ENCODE results near the gene CRY2.
"Not testable (repeated sequence)": the region's sequence is repeated elsewhere in the genome, so short reads cannot be mapped to it uniquely, and the experiment has no call there.

The CRY2 gene

DNA sequence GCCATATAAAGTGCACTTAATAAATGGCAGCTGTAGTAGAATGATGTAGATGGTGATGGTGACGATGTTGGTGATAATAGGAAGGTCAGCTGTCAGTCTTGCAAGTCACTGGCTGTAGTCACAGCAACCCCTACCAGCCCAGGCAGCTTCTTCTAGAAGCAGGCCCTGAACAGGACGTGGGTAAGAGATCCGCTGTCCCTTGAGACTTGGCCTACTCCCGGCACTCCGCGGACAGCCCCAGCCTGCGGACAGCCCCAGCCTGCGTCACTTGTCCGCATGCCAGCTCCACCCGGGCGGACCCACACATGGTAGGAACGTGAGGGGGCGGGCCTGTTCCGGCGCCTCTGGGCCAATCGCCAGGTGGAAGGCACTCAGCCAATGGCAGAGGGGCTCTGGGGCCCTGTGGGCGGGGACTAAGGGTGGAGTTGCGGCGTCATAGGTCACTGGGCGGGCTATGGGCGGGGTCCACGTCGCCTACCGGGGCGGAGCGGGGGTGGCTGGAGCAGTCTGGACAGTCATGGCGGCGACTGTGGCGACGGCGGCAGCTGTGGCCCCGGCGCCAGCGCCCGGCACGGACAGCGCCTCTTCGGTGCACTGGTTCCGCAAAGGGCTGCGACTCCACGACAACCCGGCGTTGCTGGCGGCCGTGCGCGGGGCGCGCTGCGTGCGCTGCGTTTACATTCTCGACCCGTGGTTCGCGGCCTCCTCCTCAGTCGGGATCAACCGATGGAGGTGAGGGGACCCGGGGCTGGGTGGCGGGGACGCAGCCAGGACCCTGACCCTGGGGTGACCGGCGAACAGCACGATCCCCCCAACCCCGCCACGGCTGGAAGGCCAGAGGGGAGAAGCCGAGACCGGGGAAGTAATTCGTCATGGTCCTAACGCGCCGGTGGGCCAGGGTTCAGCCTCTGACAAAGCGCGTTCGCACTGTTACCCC, at the start of gene CRY2:
Gene CRY2 (plus strand): TSS at position 502 of the 937 bp plus-strand sequence. CDS start 16 bp downstream, at position 518.
- DNase-seq (ENCODE audit: low spot score) = peak; percentile 96

DNA sequence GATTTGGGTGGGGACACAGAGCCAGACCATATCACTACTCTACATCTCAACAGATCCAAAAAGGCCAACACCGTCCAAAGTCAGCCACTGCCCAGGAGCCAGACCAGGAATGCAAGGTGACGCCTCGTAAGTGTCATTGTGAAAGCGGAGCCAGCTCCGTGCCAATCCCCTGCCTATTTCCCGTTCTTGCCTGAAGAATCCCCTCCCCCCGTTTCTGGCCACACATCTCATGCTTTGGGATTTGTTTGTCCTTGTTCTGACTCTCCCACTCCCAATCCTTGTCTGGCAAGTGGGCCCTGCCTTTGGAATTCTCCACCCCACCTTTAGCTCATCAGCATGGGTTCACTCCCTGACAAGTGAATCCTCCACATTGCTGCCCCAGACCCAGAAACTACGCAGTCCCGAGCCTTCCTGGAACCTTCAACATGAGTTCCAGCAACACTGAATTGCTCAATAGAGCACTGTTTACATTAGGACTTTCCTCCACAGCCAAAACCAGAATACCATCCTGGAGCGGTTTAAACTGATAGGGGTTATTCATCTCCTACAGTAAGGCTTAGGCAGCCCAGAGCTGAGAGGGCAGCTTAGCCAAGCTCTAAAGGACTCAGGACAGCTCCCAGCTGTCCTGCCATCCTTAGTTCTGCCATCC, 48.4 kb upstream of the CRY2 start:
- no peak for DNase-seq (ENCODE audit: low spot score)

DNA sequence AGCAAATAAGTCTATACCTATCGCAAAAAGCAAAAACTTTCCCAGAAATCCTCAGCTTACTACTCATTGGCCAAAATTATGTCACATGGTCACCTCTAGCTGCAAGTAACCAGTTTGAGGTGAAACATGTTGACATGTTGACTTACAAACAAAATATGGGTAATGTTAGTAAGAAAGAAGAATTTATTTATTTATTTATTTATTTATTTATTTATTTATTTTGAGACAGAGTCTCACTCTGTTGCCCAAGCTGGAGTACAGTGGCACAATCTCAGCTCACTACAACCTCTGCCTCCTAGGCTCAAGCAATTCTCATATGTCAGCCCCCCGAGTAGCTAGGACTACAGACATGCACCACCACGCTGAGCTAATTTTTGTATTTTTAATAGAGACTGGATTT, 47.7 kb upstream of the CRY2 start:
- DNase-seq (ENCODE audit: low spot score) = no peak

DNA sequence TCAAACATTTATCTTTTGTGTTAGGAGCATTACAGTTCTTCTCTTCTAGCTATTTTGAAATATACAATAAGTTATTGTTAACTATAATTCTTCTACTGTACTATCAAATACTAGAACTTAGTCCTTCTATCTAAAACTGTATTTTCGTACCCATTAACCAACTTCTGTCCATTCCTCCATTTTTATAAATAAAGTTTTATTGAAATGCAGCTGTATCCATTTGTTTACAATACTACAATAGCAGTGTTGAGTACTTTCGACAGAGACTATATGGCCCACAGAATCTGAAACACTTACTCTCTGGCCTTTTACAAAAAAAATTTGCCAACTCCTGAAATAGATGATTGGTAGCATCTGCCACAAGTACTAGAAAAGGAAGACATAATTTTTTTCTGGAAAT, 47.0 kb upstream of the CRY2 start:
- no peak for DNase-seq (ENCODE audit: low spot score)

DNA sequence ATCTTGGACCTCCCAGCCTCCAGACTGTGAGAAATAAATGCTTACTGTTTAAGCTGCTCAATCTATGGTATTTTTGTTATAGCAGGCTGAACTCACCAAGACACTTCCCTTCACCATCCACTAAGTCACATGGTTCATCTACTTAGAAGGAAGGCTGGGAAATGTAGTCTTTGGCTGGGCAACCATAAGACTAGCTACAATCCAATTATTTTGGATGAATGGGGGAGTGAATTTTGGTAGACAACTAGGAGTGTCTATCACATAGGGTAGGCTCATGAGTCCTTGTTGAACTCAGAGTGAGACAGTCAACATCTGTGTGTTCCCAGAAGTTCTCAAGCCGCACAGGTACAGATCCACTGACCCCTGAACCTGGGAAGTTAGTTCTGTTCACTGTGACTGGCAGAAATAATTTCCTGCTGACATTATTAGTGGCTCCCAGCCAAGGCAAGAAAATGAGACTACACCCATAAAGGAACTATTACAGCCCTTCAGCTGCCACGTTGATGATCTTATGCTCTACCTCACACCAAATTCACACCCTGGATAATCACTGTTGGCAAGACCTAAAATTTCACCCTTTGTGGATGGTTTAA, 45.5 kb upstream of the CRY2 start:
- DNase-seq (ENCODE audit: low spot score) = no peak

DNA sequence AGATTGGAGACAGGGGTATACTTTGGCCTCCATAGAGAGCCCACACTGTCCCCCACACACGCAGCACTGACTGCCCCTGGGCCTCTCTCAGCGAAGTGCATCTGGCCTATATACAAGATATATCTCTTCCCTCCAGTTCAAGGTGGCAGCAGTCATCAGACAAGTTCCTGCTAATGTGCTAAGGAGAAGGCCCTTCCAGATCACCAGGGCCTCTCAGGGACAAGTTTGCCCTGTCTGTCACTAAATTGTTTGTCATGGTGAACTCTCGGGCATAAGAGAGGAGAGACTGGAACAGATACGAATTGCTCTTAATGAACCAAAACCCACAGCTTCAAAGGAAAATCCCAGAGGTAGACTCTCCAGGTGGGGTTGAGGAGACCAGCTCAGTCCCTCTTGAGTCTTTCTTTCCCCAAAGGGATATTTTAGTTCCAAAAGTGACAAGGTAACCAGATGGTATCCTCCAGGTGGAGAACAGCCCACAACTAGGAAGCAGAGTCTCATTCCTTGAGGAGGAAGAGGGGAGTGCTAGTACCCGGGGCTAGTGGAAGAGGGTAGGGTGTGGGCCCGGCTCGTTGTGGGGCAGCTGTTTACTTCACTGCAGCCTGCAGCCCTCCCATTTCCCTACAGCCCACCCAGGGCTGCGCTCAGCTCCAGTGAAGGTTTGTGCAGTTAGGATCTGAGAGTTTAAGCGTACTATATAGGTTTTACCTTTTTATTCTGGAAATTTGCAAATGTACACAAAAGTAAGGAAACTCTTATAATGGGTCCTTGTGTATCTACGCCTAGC, 44.6 kb upstream of the CRY2 start:
- DNase-seq (ENCODE audit: low spot score) = no peak

DNA sequence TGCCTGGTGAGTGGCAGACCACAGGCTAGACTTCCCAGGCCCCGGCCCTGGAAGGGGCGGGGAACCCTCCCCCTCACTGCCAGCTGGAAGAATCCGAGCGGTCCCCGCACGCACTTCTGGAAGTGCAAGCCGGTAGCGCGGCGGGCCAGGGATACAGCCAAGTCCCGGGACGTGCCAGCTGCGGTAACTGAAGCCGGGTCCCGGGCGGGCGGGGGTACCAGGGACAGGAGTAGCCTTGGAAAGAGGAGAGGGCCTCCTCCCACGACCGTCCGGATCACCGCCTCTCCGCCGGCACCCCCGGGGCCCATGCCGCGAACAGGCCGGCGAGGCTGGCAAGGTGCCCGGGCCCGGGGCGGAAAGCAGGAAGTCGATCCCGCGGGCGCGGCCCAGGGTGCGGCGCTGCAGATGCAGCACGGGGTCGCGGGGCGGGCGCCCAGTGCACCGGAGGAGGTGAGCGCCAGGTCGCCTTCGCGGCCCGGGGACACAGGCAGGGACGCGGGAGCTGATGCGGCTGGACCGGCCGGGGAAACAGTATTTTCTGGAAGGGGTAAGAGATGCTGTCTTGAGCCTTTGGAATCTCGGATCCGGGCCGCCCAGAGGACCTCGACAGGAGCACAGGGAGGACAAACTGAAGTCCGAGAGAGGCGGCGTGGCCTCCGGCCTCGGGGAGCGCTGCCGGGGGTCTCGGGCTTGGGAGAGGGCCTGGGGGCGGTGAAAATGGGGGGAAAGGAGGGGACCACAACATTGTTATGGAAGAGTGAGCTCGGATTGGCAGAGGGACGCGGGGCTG, 43.1 kb upstream of the CRY2 start:
- peak; percentile 82 for DNase-seq (ENCODE audit: low spot score)

DNA sequence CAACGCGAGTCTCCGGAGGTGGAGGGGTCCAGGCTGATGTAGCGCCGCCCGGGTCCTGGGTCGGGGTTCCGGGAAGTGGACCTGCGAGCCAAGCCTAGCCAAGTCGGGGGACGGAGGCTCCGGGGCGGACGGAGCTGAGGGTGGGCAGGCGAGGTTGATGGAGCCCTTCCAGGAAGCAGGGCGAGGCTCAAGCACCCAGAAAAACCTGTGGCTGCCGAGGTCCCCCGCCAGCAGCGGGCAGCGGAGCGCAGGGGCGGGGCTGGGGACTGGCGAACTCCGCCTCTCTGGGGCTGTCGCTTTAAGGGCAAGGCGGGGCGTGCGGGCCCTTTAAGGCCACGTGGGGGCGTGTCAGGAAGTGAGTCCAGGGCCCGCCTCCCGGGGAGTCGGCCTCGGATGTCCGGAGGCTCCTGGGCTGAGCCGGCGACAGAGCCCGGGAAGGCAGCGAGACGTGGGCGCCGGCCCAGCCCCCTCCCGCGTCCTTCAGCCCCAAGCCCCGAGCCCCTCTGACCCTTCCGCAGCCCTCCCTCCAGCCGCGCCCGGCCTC, 42.4 kb upstream of the CRY2 start, which contains the start of gene SLC35C1:
Gene SLC35C1 (plus strand): TSS at position 389 of the 544 bp plus-strand sequence. CDS start 653 bp downstream, outside the sequence.
- DNase-seq (ENCODE audit: low spot score) = peak; percentile 96

DNA sequence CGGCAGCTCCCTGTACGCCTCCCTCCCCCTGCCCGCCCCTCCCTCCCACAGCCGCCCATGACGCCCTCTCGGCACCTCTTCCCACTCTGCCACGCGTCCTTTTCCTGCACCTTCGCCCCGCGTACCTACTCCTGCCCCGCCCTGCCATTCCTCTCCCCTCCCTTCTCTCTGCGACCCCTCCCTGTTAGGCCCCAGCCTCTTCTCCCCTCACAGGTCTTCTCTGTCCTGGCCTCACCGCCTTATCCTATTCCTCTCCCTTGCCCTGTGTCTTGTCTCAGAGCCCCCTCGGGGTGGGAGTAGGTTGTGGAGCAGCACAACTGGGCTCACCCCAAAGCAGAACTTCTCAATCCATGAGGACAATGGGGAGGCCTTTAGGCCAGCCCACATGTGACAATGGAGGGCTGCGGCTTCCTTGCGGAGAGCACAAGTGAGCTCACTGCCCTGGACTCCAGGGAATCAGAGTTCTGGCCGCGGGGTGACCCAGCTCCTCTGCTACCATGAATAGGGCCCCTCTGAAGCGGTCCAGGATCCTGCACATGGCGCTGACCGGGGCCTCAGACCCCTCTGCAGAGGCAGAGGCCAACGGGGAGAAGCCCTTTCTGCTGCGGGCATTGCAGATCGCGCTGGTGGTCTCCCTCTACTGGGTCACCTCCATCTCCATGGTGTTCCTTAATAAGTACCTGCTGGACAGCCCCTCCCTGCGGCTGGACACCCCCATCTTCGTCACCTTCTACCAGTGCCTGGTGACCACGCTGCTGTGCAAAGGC, 41.8 kb upstream of the CRY2 start:
- no peak for DNase-seq (ENCODE audit: low spot score)

DNA sequence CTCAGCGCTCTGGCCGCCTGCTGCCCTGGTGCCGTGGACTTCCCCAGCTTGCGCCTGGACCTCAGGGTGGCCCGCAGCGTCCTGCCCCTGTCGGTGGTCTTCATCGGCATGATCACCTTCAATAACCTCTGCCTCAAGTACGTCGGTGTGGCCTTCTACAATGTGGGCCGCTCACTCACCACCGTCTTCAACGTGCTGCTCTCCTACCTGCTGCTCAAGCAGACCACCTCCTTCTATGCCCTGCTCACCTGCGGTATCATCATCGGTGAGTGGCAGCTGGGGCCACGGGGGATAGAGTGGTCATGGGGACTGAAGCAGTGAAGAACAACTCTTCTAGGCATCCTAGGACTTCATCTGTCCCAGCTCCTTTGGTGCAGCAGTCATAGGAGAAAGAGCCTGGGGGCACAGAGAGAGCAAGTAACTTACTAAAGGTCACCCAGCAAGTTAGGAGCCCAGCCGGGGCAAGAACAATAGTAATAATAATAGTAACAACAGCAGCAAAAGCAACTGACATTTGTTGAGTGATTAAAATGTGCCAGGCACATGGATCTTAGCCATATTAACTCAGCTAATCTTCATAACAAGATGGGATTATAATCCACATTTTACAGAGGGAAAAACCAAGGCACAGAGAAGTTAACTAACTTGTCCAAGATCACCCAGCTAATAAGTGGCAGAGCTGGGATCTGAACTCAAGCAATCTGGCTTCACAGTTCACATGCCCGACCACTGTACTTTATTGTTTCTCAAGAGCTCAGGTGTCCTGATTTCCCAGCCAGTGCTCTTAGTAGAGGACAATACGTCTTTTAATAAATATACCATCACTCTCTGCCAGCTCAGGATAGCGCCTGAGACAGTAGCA, 41.0 kb upstream of the CRY2 start:
- DNase-seq (ENCODE audit: low spot score) = no peak

DNA sequence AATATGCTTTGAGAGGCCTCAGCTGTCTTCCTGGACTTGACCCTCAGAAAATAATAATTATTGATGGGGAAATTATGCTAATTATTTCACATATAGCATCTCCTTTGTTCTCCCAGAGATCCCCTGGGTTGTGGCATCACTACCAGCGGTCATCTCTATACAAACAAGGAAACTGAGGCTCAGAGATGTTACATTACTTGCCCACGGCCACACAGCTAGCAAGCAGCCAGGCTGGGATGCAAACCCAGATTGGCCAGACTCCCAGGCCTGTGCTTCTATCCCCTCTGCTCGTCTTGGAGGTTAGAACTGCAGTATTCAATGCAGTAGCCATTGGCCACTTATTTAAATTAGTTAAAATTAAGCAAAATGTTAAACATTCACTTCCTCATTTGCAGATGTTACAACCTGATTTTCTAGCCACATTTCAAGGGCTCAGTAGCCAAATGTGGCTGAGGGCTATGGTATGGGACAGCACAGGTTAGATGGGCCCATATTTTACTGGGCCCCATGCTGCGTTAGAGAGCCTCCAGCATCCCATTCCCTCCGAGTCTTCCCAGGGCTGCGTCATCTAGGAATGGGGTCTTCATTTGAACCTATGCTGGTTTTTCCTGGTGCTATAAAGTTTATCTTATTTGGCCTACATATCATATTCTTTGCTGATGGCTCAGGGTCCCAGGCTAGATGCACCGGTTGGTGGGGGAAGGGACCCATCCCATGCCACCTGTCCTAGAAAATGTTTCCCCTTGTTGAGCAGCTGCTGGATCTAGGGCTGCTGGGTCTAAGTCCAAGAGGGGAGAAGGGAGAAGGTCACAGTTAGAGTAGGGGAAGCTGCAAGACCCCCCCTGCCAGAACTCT, 40.1 kb upstream of the CRY2 start:
- DNase-seq (ENCODE audit: low spot score) = no peak

DNA sequence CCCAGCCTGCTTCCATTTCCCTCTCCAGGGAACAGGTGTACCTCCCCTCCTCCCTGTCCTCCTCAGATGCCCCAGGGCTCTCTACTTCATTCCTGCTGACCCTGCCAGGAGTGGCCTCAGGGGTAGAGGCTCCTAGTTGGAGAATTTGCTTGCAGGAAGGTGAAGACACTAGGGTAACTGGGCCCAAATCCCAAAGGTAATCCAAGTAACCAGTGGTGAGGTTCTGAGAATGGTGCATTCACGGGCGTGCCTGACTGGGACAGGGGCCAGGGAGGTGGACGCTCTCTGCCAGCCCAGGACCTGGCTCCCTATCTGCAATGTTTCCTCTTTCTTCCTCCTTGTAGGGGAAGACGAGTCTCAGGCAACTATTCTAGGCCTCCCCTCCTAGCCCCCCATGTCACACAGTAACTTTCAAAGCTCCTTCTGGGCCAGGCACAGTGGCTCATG, 39.5 kb upstream of the CRY2 start:
- no peak for DNase-seq (ENCODE audit: low spot score)

DNA sequence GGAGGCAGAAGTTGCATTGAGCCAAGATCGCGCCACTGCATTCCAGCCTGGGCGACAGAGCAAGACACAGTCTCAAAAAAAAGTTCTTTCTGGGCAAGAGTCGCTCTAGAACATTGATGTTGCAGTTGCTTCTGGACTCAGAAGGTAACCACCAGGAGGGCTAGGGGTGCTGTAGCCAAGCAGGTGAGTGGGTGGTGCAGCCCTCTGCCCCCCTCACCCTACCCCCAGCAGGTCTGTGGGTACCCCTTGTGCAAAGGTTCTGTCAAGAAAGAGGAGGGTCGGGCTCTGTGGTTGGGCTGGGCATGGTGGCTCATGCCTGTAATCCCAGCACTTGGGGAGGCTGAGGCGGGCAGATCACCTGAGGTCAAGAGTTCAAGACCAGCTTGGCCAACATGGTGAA, 38.8 kb upstream of the CRY2 start:
- DNase-seq (ENCODE audit: low spot score) = not testable (repeated sequence)

DNA sequence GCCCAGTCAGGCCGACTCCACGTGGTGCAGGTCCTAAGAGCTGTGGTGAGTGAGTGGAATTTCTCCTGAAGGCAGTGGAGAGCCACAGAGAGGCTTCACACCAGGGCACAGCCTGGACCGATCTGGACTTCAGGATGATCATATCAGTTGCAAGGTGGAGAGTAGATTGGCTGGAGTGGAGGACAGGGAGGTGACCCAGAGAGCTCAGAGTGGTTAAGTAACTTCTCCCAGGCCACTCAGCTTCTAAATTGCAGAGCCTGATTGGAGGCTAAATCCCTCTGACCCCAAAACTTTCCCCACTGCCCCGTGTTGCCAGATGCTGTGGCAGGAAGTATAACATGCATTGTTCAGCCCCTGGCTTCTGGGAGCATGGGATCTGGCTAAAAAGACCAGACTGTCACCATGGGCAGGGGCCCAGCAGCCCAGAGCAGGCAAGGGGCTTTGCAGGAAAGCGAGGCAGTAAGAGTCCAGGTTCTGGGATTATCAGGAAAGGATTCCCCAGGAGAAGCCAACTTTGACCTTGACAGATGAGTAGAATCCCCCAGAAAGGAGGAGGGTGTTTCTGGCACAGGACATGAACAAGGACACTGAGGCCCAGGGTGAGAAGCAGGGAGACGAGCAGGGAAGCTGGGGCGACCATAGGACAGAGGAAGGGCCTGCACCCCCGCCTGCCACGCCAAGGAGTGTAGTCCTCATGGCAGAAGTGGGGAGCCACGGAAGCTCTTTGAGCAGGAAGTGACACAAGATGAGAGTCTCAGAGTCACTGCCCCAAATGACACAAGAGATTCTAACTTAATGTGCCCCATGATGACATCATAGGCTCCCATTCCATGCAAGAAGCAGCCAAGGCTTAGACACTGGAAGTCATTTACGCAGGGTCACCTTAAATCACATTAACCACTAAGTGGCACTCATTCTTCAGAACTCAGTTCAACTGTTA, 37.5 kb upstream of the CRY2 start:
- no peak for DNase-seq (ENCODE audit: low spot score)

DNA sequence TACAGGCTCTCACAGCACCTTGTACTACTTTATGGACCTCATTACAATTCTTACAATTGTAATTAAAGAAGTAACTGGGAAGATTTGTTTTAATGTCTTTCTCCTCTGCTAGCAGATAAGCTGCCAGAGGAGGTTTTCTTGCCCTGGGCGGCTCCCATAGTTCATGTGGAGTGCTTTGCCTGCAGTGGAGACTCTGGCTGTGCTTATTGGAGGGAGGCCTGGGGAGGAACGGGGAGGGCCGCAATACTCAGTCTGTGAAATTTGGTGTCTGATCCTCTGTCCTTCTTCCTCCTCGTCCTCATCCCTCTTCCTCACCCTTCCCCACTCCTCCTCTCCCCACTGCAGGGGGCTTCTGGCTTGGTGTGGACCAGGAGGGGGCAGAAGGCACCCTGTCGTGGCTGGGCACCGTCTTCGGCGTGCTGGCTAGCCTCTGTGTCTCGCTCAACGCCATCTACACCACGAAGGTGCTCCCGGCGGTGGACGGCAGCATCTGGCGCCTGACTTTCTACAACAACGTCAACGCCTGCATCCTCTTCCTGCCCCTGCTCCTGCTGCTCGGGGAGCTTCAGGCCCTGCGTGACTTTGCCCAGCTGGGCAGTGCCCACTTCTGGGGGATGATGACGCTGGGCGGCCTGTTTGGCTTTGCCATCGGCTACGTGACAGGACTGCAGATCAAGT, 36.7 kb upstream of the CRY2 start:
- DNase-seq (ENCODE audit: low spot score) = no peak

DNA sequence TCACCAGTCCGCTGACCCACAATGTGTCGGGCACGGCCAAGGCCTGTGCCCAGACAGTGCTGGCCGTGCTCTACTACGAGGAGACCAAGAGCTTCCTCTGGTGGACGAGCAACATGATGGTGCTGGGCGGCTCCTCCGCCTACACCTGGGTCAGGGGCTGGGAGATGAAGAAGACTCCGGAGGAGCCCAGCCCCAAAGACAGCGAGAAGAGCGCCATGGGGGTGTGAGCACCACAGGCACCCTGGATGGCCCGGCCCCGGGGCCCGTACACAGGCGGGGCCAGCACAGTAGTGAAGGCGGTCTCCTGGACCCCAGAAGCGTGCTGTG, 36.2 kb upstream of the CRY2 start:
- no peak for DNase-seq (ENCODE audit: low spot score)

All from D341Med (cell line).